Ishikawa (cell line): ENCODE results near the gene MYG1.

ENCODE experiments used
- CEBPB ChIP-seq: IDR thresholded peaks from 2 replicates; pipeline ENCODE4 v1.6.1; 2012
- CREB1 ChIP-seq: IDR thresholded peaks from 2 replicates; pipeline ENCODE4 v1.6.1; 2012; ENCODE audit warnings: low read depth
- EGR1 ChIP-seq: IDR thresholded peaks from 2 replicates; pipeline ENCODE4 v1.6.1; 2012
- EP300 ChIP-seq: IDR thresholded peaks from 2 replicates; pipeline ENCODE4 v1.6.1; 2012; ENCODE audit warnings: borderline replicate concordance
- FOXM1 ChIP-seq: IDR thresholded peaks from 2 replicates; pipeline ENCODE4 v1.6.1; 2012; ENCODE audit warnings: low read depth, borderline replicate concordance
- MAX ChIP-seq: IDR thresholded peaks from 2 replicates; pipeline ENCODE4 v1.6.1; 2012
- NFIC ChIP-seq: IDR thresholded peaks from 2 replicates; pipeline ENCODE4 v1.6.1; 2012
- RAD21 ChIP-seq: IDR thresholded peaks from 2 replicates; pipeline ENCODE4 v1.6.1; 2012; ENCODE audit warnings: low read depth
- REST ChIP-seq: IDR thresholded peaks from 2 replicates; pipeline ENCODE4 v1.6.1; 2012; ENCODE audit warnings: low read depth, mild to moderate bottlenecking
- TAF1 ChIP-seq: IDR thresholded peaks from 2 replicates; pipeline ENCODE4 v1.6.1; 2012; ENCODE audit warnings: low read depth, mild to moderate bottlenecking
- TCF12 ChIP-seq: IDR thresholded peaks from 2 replicates; pipeline ENCODE4 v1.6.1; 2012; ENCODE audit warnings: low read depth
- TEAD4 ChIP-seq: IDR thresholded peaks from 2 replicates; pipeline ENCODE4 v1.6.1; 2012
- USF1 ChIP-seq: IDR thresholded peaks from 2 replicates; pipeline ENCODE4 v1.6.1; 2012
- YY1 ChIP-seq: IDR thresholded peaks from 2 replicates; pipeline ENCODE4 v1.6.1; 2012; ENCODE audit warnings: low read depth
- ZBTB7A ChIP-seq: IDR thresholded peaks from 2 replicates; pipeline ENCODE4 v1.6.1; 2012; ENCODE audit warnings: low read depth

The MYG1 gene

GRCh38 chr12:53333845-53334244 lies 34.4 kb downstream of the MYG1 start:
- TF ChIP-seq EP300 (no peak), CREB1 (no peak), TAF1 (no peak), ZBTB7A (no peak)

GRCh38 chr12:53334822-53335221 lies 35.3 kb downstream of the MYG1 start:
- TF ChIP-seq TCF12 (no peak), ZBTB7A (no peak), CEBPB (no peak), YY1 (no peak), CREB1 (no peak), TAF1 (no peak), EGR1 (no peak), RAD21 (no peak), USF1 (no peak)

- TF ChIP-seq REST (no peak), RAD21 (no peak), CEBPB (no peak), FOXM1 (no peak), USF1 (no peak), CREB1 (no peak), YY1 (no peak), EGR1 (no peak), NFIC (no peak), TAF1 (no peak), MAX (no peak), TEAD4 (no peak), EP300 (no peak), TCF12 (no peak), ZBTB7A (no peak)
Observed at GRCh38 chr12:53336181-53336681, 36.7 kb downstream of the MYG1 start, which contains the start of gene SP7. Gene SP7 (minus strand): TSS chr12:53336354. CDS start chr12:53335646, 708 bp downstream.

- TF ChIP-seq USF1: no peak
- TF ChIP-seq YY1: no peak
- TF ChIP-seq MAX: no peak
- TF ChIP-seq REST: no peak
- no peak for TF ChIP-seq NFIC
Observed at GRCh38 chr12:53338017-53338416, 38.5 kb downstream of the MYG1 start.

- TF ChIP-seq EGR1: no peak
- no peak for TF ChIP-seq CEBPB
- TF ChIP-seq YY1: no peak
- TF ChIP-seq CREB1: no peak
- no peak for TF ChIP-seq TAF1
- no peak for TF ChIP-seq NFIC
- TF ChIP-seq EP300: no peak
- TF ChIP-seq USF1: no peak
- TF ChIP-seq REST: no peak
- no peak for TF ChIP-seq FOXM1
- no peak for TF ChIP-seq TEAD4
- TF ChIP-seq ZBTB7A: no peak
- TF ChIP-seq MAX: no peak
- TF ChIP-seq RAD21: no peak
- TF ChIP-seq TCF12: no peak
Observed at GRCh38 chr12:53338916-53339315, 39.4 kb downstream of the MYG1 start.
